ENCODE results near the gene CDC42SE1. TPM values are rescaled to one million over a fixed set of nuclear protein-coding genes. Genes with fewer than 3 reads are reported as not detected.
A peak's percentile ranks its signal among the peaks of the same experiment; 100 is the strongest.

CDC42SE1 gene
- total and polyA plus RNA-seq, 9 of the 15 experiments (the other 6 are each of a cell fraction or from before 2014, with no cell fraction given) = 78.1 to 189 (median 114) TPM

DNA sequence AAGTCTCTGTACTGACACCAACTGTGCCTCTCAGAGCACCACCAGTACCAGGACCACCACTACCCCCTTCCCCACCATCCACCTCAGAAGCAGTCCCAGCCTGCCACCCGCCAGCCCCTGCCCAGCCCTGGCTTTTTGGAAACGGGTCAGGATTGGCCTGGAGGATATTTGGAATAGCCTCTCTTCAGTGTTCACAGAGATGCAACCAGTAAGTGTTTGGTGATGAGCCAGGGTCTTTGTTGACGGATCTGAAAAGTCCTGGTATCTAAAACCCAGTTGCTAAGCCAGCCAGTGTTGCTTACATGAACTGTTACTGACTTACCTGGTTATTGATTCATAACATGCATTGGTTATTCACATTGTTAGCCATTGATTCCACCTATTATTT lies 10.8 kb downstream of the CDC42SE1 start (continued):
- TF ChIP-seq AFF4 (CRISPR knock-in tag; IDR thresholded peaks at IDR 0.05) = no peak

- CTCF ChIA-PET (ENCODE audit: low intra/inter-chr PET ratio) = no interaction called here
- H3K9me3 ChIP-seq (replicated peaks; ENCODE audit: control insufficient read depth, insufficient read depth, low read depth, low read length) = no peaks in the 10 kb centered on the region
- peak overlapping the region; percentile 68 for H2AFZ ChIP-seq (ENCODE audit: low read depth, low read length)
- POLR2A ChIA-PET = interaction anchor here (1.0 to 3.6 kb wide), 6 partner anchors 8 to 206 kb away, joined by 3 to 36 read pairs (median 6); partner anchors contain the start of genes BNIPL, CDC42SE1, MLLT11 and PSMD4
- peak overlapping the region; percentile 54 to 90; a peak in 3 of 4 replicates for H3K9ac ChIP-seq (ENCODE audit: insufficient read depth in 1 of 2, low read depth in 2 of 2, low read length in 2 of 2)
- ATAC-seq = peak; percentile 74
- H4K20me1 ChIP-seq (replicated peaks; ENCODE audit: control insufficient read depth, insufficient read depth, low read length) = no peaks in the 10 kb centered on the region
- H3K36me3 ChIP-seq (ENCODE audit: control insufficient read depth, insufficient read depth, low read length) = peaks cover 33% of the 10 kb centered on the region
- peaks cover 18 to 22% of the 10 kb centered on the region in 2 experiments; a peak in 4 of 5 replicates for H3K4me1 ChIP-seq (replicated peaks in 1 of 2; ENCODE audit: control insufficient read depth in 2 of 2, insufficient read depth in 2 of 2, low read length in 2 of 2)
- 67% methylated on average over 40 of the region's 48 CpGs for WGBS (ENCODE audit: insufficient coverage, low coverage, missing lambda C conversion rate)
- peak in 2 of 4 experiments; percentile 45 to 67 for DNase-seq (ENCODE audit: extremely low read depth in 1 of 4, low spot score in 3 of 4)
- H3K27me3 ChIP-seq (ENCODE audit: control insufficient read depth in 2 of 2, insufficient read depth in 2 of 2, low read length in 2 of 2) = no peaks in the 10 kb centered on the region
- BruUV-seq (replicated peaks) = TSS peak; percentile 84
- H3K4me3 ChIP-seq = peak overlapping the region; percentile 39
- H3K79me2 ChIP-seq (ENCODE audit: control insufficient read depth, insufficient read depth, low read length) = peaks cover 17% of the 10 kb centered on the region
- peak overlapping the region; percentile 52 for H3K27ac ChIP-seq (ENCODE audit: extremely low read depth, low read depth, low read length)
- in situ Hi-C loops (cut with MboI) = no loop called here
- H3K9me1 ChIP-seq (ENCODE audit: control insufficient read depth, insufficient read depth, low read length) = no peaks in the 10 kb centered on the region
- intact Hi-C loops (cut with micrococcal nuclease) = no loop called here
- FAIRE-seq = no peak
- H3K4me2 ChIP-seq (ENCODE audit: insufficient read depth, low read length) = peak overlapping the region; percentile 64
- TF ChIP-seq USF1 (CRISPR knock-in tag; IDR thresholded peaks at IDR 0.05) = no peak
- no peak for TF ChIP-seq ZNF184 (CRISPR knock-in tag; IDR thresholded peaks at IDR 0.05)
- TF ChIP-seq TEAD1 (CRISPR knock-in tag; IDR thresholded peaks at IDR 0.05) = no peak
- TF ChIP-seq, protein P1, sequence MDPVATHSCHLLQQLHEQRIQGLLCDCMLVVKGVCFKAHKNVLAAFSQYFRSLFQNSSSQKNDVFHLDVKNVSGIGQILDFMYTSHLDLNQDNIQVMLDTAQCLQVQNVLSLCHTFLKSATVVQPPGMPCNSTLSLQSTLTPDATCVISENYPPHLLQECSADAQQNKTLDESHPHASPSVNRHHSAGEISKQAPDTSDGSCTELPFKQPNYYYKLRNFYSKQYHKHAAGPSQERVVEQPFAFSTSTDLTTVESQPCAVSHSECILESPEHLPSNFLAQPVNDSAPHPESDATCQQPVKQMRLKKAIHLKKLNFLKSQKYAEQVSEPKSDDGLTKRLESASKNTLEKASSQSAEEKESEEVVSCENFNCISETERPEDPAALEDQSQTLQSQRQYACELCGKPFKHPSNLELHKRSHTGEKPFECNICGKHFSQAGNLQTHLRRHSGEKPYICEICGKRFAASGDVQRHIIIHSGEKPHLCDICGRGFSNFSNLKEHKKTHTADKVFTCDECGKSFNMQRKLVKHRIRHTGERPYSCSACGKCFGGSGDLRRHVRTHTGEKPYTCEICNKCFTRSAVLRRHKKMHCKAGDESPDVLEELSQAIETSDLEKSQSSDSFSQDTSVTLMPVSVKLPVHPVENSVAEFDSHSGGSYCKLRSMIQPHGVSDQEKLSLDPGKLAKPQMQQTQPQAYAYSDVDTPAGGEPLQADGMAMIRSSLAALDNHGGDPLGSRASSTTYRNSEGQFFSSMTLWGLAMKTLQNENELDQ (CRISPR knock-in tag; IDR thresholded peaks at IDR 0.05; ENCODE audit: borderline replicate concordance) = no peak
- TF ChIP-seq TSHZ1 (CRISPR knock-in tag; IDR thresholded peaks at IDR 0.05) = no peak
- no peak for TF ChIP-seq NR1H2 (CRISPR knock-in tag; IDR thresholded peaks at IDR 0.05)
These were observed 11.3 kb downstream of the CDC42SE1 start for GRCh38 chr1:151047925-151048644.

Data from K562 (cell line).